Skeletal muscle satellite cell (primary cell): ENCODE measurements around the gene GRAMD2B. TPM values are rescaled to one million over a fixed set of nuclear protein-coding genes. Genes with fewer than 3 reads are reported as not detected.
"Not testable (repeated sequence)": the region's sequence is repeated elsewhere in the genome, so short reads cannot be mapped to it uniquely, and the experiment has no call there.

Experiments used
- H3K27me3 ChIP-seq: 2 replicates; pipeline ENCODE4 v1.7.0; 2013; ENCODE audit warnings: low read length; ENCODE audit not compliant: control insufficient read depth, insufficient read depth
- H3K36me3 ChIP-seq: 2 replicates; pipeline ENCODE4 v1.7.0; 2013; ENCODE audit warnings: mild to moderate bottlenecking, control low read depth, low read length; ENCODE audit not compliant: insufficient read depth
- H3K4me1 ChIP-seq: 2 replicates; pipeline ENCODE4 v1.7.0; 2013; ENCODE audit warnings: low read length; ENCODE audit not compliant: control insufficient read depth, insufficient read depth
- H3K4me2 ChIP-seq: 2 replicates; pipeline ENCODE4 v1.7.0; 2013; ENCODE audit warnings: mild to moderate bottlenecking, low read length
- H3K4me3 ChIP-seq: 2 replicates; pipeline ENCODE4 v1.7.0; 2013; ENCODE audit warnings: low read length
- H3K9ac ChIP-seq: 2 replicates; pipeline ENCODE4 v1.7.0; 2013; ENCODE audit warnings: mild to moderate bottlenecking, low read depth, low read length, moderate library complexity
- H3K9me3 ChIP-seq: replicated peaks from 2 replicates; pipeline ENCODE4 v1.7.0; 2013; ENCODE audit warnings: mild to moderate bottlenecking, control low read depth, low read length
- total RNA-seq: library from RNA; depleted of rRNA; stranded (reverse); fragments of >200 nt; gene quantifications from 2 replicates; pipeline ENCODE4 v1.2.3, GENCODE V29; 2012; rRNA removed

Gene GRAMD2B
- total RNA-seq = 4.8 and 12.7 TPM in 2 replicates

- Histone ChIP-seq H3K9me3 (no peaks in the 10 kb centered on the region), H3K4me2 (peak within 1 kb of the TSS; percentile 94)
These were observed at the start of gene GRAMD2B for GRCh38 chr5:126422994-126423788. Gene GRAMD2B (plus strand): TSS chr5:126423409. CDS start chr5:126423607, 198 bp downstream.

GRCh38 chr5:126374109-126374416, 49.1 kb upstream of the GRAMD2B start:
- H3K4me2 ChIP-seq = no peak overlapping the region
- H3K9me3 ChIP-seq = no peaks in the 10 kb centered on the region
- peaks cover 38% of the 10 kb centered on the region for H3K4me1 ChIP-seq
- H3K36me3 ChIP-seq = no peaks in the 10 kb centered on the region
- H3K9ac ChIP-seq = peak overlapping the region; percentile 10
- H3K27me3 ChIP-seq = no peaks in the 10 kb centered on the region
- H3K4me3 ChIP-seq = no peak overlapping the region

More at GRCh38 chr5:126422994-126423788, at the start of gene GRAMD2B:
- no peaks in the 10 kb centered on the region for H3K27me3 ChIP-seq
- peaks cover 15% of the 10 kb centered on the region for H3K4me1 ChIP-seq
- H3K9ac ChIP-seq = peak within 1 kb of the TSS; percentile 91
- peaks cover 10% of the 10 kb centered on the region for H3K36me3 ChIP-seq
- peak within 1 kb of the TSS; percentile 80 for H3K4me3 ChIP-seq

- Histone ChIP-seq H3K36me3 (no peaks in the 10 kb centered on the region), H3K4me1 (peaks cover 22% of the 10 kb centered on the region), H3K4me2 (no peak overlapping the region)
These were observed 46.8 kb upstream of the GRAMD2B start for GRCh38 chr5:126376443-126376842.

DNA sequence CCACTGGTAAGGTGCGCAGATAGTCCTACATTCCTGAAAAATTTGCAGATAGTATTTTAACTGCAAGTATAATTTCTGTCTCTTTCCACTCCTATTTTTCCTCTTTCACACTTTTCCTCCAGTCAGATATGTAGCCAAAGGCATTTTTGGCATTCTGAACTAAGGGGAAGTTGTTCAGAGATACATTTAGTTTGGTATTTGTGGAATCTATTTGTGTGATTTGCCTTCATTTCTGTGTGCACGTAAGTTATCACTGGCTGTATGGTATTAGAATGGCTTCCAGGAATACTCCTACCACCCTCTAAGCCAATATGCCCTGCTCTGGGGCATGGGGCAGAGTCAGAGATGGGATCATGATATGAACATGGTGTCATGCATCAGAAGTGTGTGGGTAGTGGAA, 45.8 kb upstream of the GRAMD2B start:
- H3K4me2 ChIP-seq = no peak overlapping the region
- no peak overlapping the region for H3K4me3 ChIP-seq
- H3K9me3 ChIP-seq = peaks cover 4% of the 10 kb centered on the region
- H3K27me3 ChIP-seq = no peaks in the 10 kb centered on the region
- H3K9ac ChIP-seq = no peak overlapping the region
- no peaks in the 10 kb centered on the region for H3K36me3 ChIP-seq
- H3K4me1 ChIP-seq = peaks cover 22% of the 10 kb centered on the region

More at GRCh38 chr5:126376443-126376842, 46.8 kb upstream of the GRAMD2B start:
- Histone ChIP-seq H3K27me3 (no peaks in the 10 kb centered on the region), H3K9me3 (no peaks in the 10 kb centered on the region), H3K9ac (no peak overlapping the region), H3K4me3 (no peak overlapping the region)

DNA sequence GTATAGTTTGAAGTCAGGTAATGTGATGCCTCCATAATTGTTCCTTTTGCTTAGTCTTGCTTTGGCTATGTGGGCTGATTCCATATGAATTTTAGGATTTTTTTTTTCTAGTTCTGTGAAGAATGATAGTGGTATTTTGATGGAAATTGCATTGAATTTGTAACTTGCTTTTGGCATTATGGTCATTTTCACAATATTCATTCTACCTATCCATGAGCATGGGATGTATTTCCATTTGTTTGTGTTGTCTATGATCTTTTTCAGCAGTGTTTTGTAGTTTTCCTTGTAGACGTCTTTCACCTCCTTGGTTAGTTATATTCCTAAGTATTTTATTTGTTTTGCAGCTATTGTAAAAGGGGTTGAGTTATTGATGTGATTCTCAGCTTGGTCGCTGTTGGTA, 42.9 kb upstream of the GRAMD2B start:
- not testable (repeated sequence) for H3K36me3 ChIP-seq, H3K4me3 ChIP-seq, H3K4me2 ChIP-seq, H3K9me3 ChIP-seq, H3K9ac ChIP-seq, H3K27me3 ChIP-seq
- peaks cover 43% of the 10 kb centered on the region for H3K4me1 ChIP-seq

DNA sequence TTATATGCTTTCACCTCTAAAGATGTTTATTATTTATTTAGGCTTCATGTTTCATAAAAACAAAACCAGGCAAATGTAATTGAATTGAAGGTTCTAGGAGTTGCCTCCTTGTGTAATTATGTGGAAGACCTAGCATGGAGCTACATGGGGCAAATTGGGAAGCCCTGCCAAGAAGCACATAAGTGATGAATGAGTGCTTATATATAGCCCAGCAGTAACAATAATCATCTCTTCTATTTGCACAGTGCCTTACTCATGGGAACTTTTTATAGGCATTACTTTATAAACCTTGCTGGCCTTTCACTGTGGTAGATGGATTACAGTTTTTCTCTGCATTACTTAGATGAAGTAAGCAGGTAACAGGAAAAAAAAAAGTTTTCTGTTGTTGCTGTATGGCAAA, 40.0 kb upstream of the GRAMD2B start:
- peaks cover 4% of the 10 kb centered on the region for H3K9me3 ChIP-seq
- no peak overlapping the region for H3K4me3 ChIP-seq
- H3K9ac ChIP-seq = peak overlapping the region; percentile 61
- H3K27me3 ChIP-seq = no peaks in the 10 kb centered on the region
- no peaks in the 10 kb centered on the region for H3K36me3 ChIP-seq
- H3K4me2 ChIP-seq = no peak overlapping the region
- H3K4me1 ChIP-seq = peaks cover 42% of the 10 kb centered on the region

- H3K9me3 ChIP-seq = peaks cover 4% of the 10 kb centered on the region
- H3K4me1 ChIP-seq = peaks cover 42% of the 10 kb centered on the region
- H3K36me3 ChIP-seq = no peaks in the 10 kb centered on the region
- peak overlapping the region; percentile 61 for H3K9ac ChIP-seq
- no peaks in the 10 kb centered on the region for H3K27me3 ChIP-seq
- H3K4me2 ChIP-seq = peak overlapping the region; percentile 4
- H3K4me3 ChIP-seq = no peak overlapping the region
These were observed 39.4 kb upstream of the GRAMD2B start for GRCh38 chr5:126383776-126384175.

DNA sequence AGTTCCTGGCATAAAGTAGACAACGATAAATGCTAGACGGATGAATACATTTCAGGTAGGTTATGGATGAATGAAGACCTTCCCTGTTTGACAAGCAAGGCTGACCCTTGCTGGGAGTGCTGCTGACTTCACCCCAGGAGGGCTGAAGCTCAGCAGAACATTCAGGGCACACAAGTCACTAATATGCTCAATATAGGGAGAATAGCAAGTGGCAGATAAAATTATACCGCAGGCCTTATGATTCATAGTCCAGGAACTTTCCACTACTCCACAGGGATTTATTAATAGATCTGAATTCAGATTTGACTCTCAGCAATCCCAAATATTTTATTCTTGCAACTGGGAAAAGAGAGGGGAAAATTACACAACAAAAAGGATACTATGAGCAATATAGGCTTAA, 38.2 kb upstream of the GRAMD2B start:
- Histone ChIP-seq H3K4me1 (peaks cover 42% of the 10 kb centered on the region), H3K9me3 (peaks cover 4% of the 10 kb centered on the region), H3K27me3 (no peaks in the 10 kb centered on the region), H3K4me2 (peak overlapping the region; percentile 39), H3K4me3 (no peak overlapping the region), H3K9ac (peak overlapping the region; percentile 75), H3K36me3 (no peaks in the 10 kb centered on the region)

DNA sequence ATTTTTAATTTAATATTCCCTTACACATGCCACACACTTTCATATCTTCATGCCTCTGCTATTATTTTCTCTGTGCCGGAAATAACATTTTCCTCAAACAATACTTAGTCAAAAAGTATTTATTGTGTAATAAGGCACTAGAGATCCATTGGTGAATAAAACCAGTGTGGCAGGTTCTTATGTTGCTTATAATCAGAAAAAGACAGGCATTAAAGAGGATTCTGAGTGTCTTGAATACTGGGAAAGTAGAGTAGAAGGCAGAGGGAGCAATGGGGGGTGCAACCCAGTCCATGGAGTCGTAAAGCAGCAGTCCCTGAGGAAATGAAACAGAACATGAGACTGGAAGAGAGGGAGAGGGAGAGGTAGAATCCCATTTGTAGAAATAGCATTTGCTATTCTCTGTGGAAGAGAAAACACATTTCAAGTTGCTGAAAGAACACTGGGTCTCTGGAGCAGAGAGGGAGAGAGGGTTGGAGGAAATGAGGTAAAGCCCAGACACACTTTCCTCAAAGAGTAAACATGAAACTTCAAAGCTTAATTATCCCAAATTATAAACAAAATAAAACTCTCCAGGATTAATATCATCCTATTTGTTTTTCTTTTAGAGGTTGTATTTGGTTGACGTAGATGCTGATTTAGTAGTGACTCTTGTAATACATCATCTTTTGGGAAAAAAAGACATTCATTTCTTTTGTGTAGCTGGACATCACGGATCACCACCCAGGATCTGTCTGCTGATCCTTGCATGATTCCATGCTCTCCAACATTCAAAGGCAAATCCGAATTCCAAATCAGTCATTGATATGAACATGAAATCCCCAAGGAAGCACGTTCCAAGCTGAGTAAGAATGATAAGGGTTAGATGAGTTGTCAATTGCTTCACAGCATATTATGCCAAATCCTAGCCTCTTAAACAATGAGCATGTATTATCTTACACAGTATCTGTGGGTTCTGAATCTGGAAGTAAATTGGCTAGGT, 37.4 kb upstream of the GRAMD2B start:
- peak overlapping the region; percentile 75 for H3K9ac ChIP-seq
- peak overlapping the region; percentile 7 for H3K4me3 ChIP-seq
- H3K27me3 ChIP-seq = no peaks in the 10 kb centered on the region

DNA sequence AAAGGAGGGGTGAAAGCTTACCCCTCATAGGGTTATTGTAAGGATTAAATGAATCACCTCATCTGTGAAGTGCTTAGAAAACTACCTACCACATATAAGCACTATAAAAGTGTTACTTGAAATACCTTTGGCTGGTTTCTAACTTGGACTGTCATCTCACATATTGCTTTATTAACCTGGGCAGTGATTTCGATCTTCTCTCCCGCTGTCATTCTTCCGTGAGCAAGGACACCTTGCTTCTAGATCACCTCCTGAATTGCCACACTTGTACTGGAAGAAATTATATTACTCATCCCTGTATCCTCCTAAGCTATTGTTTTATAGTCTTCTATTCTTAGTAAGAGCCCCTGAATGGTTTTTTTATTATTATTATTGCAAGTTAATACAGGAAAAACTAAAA, 34.0 kb upstream of the GRAMD2B start:
- H3K9me3 ChIP-seq = no peaks in the 10 kb centered on the region
- no peaks in the 10 kb centered on the region for H3K36me3 ChIP-seq
- H3K4me2 ChIP-seq = no peak overlapping the region
- H3K9ac ChIP-seq = no peak overlapping the region
- H3K4me3 ChIP-seq = no peak overlapping the region
- H3K27me3 ChIP-seq = no peaks in the 10 kb centered on the region
- H3K4me1 ChIP-seq = peaks cover 27% of the 10 kb centered on the region

More for the DNA sequence above, 37.4 kb upstream of the GRAMD2B start:
- Histone ChIP-seq H3K36me3 (no peaks in the 10 kb centered on the region), H3K9me3 (peaks cover 4% of the 10 kb centered on the region), H3K4me1 (peaks cover 42% of the 10 kb centered on the region), H3K4me2 (peak overlapping the region; percentile 39)

DNA sequence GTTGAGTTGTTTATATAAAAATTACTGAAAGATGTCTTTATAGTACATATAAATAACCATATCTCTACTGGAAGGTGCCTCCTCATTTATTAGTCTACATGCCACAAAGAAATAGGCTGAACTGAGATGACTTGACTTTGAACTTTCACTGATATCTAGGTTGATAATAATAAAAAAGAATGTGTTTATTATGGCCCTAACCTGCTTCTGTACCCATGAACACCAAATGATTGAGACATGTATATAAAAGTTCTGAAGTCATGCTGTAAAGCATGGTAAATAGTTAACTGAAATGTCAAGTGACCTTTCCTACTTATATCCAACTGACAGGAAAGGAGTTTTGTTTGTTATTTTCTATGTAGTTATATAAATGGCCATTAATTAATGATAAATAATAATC, 33.2 kb upstream of the GRAMD2B start:
- H3K27me3 ChIP-seq = no peaks in the 10 kb centered on the region
- H3K4me3 ChIP-seq = no peak overlapping the region
- no peaks in the 10 kb centered on the region for H3K36me3 ChIP-seq
- no peak overlapping the region for H3K4me2 ChIP-seq
- H3K9ac ChIP-seq = no peak overlapping the region
- H3K9me3 ChIP-seq = no peaks in the 10 kb centered on the region
- peaks cover 18% of the 10 kb centered on the region for H3K4me1 ChIP-seq
